Mesothelial cell of epicardium (in vitro differentiated cells): Measurements from ENCODE around the gene PLCXD3. TPM values are rescaled to one million over a fixed set of nuclear protein-coding genes. Genes with fewer than 3 reads are reported as not detected.
"Not testable (repeated sequence)": the region's sequence is repeated elsewhere in the genome, so short reads cannot be mapped to it uniquely, and the experiment has no call there.

Source experiments
- DNase-seq, 2 experiments: peaks; one replicate each; pipeline ENCODE4 v3.0.0; 2021; ENCODE audit warnings: low spot score in 2 of 2; ENCODE audit not compliant: unreplicated experiment in 2 of 2
- H3K27ac Mint-ChIP-seq: 2 replicates; pipeline ENCODE4 v1.8.0; 2021; ENCODE audit warnings: mixed read lengths
- H3K27me3 Mint-ChIP-seq: 2 replicates; pipeline ENCODE4 v1.8.0; 2021; ENCODE audit warnings: low read depth, mixed read lengths
- H3K36me3 Mint-ChIP-seq: 2 replicates; pipeline ENCODE4 v1.8.0; 2021; ENCODE audit warnings: mixed read lengths
- H3K4me1 Mint-ChIP-seq: 2 replicates; pipeline ENCODE4 v1.8.0; 2021; ENCODE audit warnings: mixed read lengths
- H3K4me3 Mint-ChIP-seq: 2 replicates; pipeline ENCODE4 v1.8.0; 2021; ENCODE audit warnings: mild to moderate bottlenecking, moderate library complexity, mixed read lengths
- H3K9me3 Mint-ChIP-seq: 2 replicates; pipeline ENCODE4 v1.8.0; 2021; ENCODE audit warnings: mixed read lengths
- total RNA-seq: library from RNA; stranded (reverse); gene quantifications from 3 replicates; pipeline ENCODE4 v1.2.1, GENCODE V29; 2021
- TF ChIP-seq, protein P1 (sequence below): fragments of 200-600 bp; sonication (generic); IDR thresholded peaks from one replicate; pipeline ENCODE4 v1.5.0; 2021; ENCODE audit warnings: antibody characterized with exemption; ENCODE audit not compliant: unreplicated experiment

PLCXD3 gene
- total RNA-seq, 1 donor from 2014 or later: not detected

GRCh38 chr5:41485533-41485932, 24.9 kb downstream of the PLCXD3 start:
- H3K4me1 Mint-ChIP-seq: no peaks in the 10 kb centered on the region
- H3K27ac Mint-ChIP-seq: no peak overlapping the region
- TF ChIP-seq, protein P1, sequence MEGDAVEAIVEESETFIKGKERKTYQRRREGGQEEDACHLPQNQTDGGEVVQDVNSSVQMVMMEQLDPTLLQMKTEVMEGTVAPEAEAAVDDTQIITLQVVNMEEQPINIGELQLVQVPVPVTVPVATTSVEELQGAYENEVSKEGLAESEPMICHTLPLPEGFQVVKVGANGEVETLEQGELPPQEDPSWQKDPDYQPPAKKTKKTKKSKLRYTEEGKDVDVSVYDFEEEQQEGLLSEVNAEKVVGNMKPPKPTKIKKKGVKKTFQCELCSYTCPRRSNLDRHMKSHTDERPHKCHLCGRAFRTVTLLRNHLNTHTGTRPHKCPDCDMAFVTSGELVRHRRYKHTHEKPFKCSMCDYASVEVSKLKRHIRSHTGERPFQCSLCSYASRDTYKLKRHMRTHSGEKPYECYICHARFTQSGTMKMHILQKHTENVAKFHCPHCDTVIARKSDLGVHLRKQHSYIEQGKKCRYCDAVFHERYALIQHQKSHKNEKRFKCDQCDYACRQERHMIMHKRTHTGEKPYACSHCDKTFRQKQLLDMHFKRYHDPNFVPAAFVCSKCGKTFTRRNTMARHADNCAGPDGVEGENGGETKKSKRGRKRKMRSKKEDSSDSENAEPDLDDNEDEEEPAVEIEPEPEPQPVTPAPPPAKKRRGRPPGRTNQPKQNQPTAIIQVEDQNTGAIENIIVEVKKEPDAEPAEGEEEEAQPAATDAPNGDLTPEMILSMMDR: no peak
- peaks cover 4% of the 10 kb centered on the region for H3K9me3 Mint-ChIP-seq
- H3K36me3 Mint-ChIP-seq: no peaks in the 10 kb centered on the region
- H3K4me3 Mint-ChIP-seq: no peak overlapping the region
- peaks cover 7% of the 10 kb centered on the region for H3K27me3 Mint-ChIP-seq
- DNase-seq: no peak

- Mint-ChIP-seq H3K27me3 (peaks cover 7% of the 10 kb centered on the region), H3K36me3 (no peaks in the 10 kb centered on the region), H3K4me1 (no peaks in the 10 kb centered on the region), H3K27ac (no peak overlapping the region), H3K4me3 (no peak overlapping the region), H3K9me3 (peaks cover 4% of the 10 kb centered on the region)
- TF ChIP-seq, protein P1: no peak
- no peak for DNase-seq
Observed at GRCh38 chr5:41482715-41483114, 27.7 kb downstream of the PLCXD3 start.

- no peaks in the 10 kb centered on the region for H3K9me3 Mint-ChIP-seq
- TF ChIP-seq, protein P1: no peak
- H3K27ac Mint-ChIP-seq: no peak overlapping the region
- no peaks in the 10 kb centered on the region for H3K36me3 Mint-ChIP-seq
- no peaks in the 10 kb centered on the region for H3K4me1 Mint-ChIP-seq
- H3K4me3 Mint-ChIP-seq: no peak overlapping the region
- no peak for DNase-seq
- peaks cover 7% of the 10 kb centered on the region for H3K27me3 Mint-ChIP-seq
Observed at GRCh38 chr5:41482173-41482572, 28.2 kb downstream of the PLCXD3 start.

DNA sequence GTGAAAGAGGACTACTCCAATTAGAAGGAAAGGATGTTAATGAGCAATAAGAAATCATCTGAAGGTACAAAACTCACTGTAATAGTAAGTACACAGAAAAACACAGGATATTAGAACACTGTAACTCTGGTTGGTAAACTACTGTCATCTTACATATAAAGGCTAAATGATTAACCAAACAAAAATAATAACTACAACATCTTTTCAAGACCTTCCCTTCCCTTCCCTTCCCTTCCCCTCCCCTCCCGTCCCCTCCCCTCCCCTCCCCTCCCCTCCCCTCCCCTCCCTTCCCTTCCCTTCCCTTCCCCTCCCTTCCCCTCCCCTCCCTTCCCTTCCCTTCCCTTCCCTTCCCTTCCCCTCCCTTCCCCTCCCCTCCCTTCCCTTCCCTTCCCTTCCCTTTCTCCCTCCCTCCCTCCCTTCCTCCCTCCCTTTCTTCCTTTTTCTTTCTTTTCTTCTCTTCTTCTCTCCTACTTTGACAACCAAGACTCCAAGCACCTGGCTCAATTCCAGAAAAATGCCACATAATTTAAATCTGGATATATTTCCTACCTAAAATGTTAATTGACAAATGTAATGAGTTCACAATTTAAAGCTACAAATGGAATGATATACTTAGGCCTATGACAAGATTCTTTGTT, 38.7 kb downstream of the PLCXD3 start:
- not testable (repeated sequence) for H3K27me3 Mint-ChIP-seq, H3K4me3 Mint-ChIP-seq, H3K4me1 Mint-ChIP-seq, DNase-seq, H3K36me3 Mint-ChIP-seq, H3K27ac Mint-ChIP-seq
- H3K9me3 Mint-ChIP-seq: peaks cover 40% of the 10 kb centered on the region

- Mint-ChIP-seq H3K36me3 (no peaks in the 10 kb centered on the region), H3K27me3 (no peaks in the 10 kb centered on the region), H3K4me1 (no peaks in the 10 kb centered on the region), H3K4me3 (no peak overlapping the region), H3K9me3 (peaks cover 18% of the 10 kb centered on the region), H3K27ac (no peak overlapping the region)
- no peak for DNase-seq
- TF ChIP-seq, protein P1: no peak
Observed at GRCh38 chr5:41465493-41466171, 44.8 kb downstream of the PLCXD3 start.

DNA sequence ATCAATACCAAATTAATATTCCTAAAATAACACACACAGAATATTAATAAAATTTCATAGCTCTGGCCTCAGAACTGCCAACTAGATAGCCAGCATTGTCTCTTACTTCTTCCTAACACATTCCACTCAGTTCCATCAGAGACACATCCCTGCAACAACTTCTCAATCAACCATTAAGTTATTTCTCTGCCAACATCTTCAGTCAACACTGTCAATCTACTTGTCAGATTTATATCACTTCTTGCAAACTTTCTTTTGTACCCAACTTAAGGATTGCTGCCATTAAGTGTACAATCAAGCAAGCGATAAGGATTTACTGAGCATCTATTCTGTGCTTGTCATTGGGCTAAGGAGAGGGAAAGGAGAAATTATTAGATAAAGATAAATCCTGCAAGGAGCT, 50.8 kb downstream of the PLCXD3 start:
- no peak for DNase-seq
- TF ChIP-seq, protein P1: no peak
- Mint-ChIP-seq H3K27ac (no peak overlapping the region), H3K4me1 (no peaks in the 10 kb centered on the region), H3K36me3 (no peaks in the 10 kb centered on the region), H3K9me3 (no peaks in the 10 kb centered on the region), H3K27me3 (no peaks in the 10 kb centered on the region), H3K4me3 (no peak overlapping the region)
